NCI-H1048 (cell line): Measurements from ENCODE around the gene ZCCHC7.
"Not testable (repeated sequence)": the region's sequence is repeated elsewhere in the genome, so short reads cannot be mapped to it uniquely, and the experiment has no call there.

ENCODE experiments used
- DNase-seq: peaks from one replicate; lab custom pipeline; 2025; lab: John Stamatoyannopoulos, UW

ZCCHC7 gene

GRCh38 chr9:37293664-37294524 is 173.5 kb downstream of the ZCCHC7 start:
- no peak for DNase-seq

- no peak for DNase-seq
Measured at GRCh38 chr9:37295178-37295577, 174.8 kb downstream of the ZCCHC7 start.

- DNase-seq: no peak
Measured at GRCh38 chr9:37295796-37296195, 175.4 kb downstream of the ZCCHC7 start.

GRCh38 chr9:37297592-37297991 is 177.2 kb downstream of the ZCCHC7 start:
- no peak for DNase-seq

- DNase-seq: no peak
Measured at GRCh38 chr9:37300620-37301019, 180.2 kb downstream of the ZCCHC7 start.

- no peak for DNase-seq
Measured at GRCh38 chr9:37301042-37301853, 180.9 kb downstream of the ZCCHC7 start.

- no peak for DNase-seq
Measured at GRCh38 chr9:37301854-37302172, 181.4 kb downstream of the ZCCHC7 start.

GRCh38 chr9:37302277-37302676 is 181.9 kb downstream of the ZCCHC7 start:
- no peak for DNase-seq

- DNase-seq: not testable (repeated sequence)
Measured at GRCh38 chr9:37303272-37303671, 182.9 kb downstream of the ZCCHC7 start.

GRCh38 chr9:37309136-37309535 is 188.8 kb downstream of the ZCCHC7 start:
- DNase-seq: no peak

- DNase-seq: no peak
Measured at GRCh38 chr9:37311938-37312708, 191.7 kb downstream of the ZCCHC7 start.

GRCh38 chr9:37324261-37324683 is 203.9 kb downstream of the ZCCHC7 start:
- no peak for DNase-seq

- no peak for DNase-seq
Measured at GRCh38 chr9:37324691-37325490, 204.5 kb downstream of the ZCCHC7 start.

- no peak for DNase-seq
Measured at GRCh38 chr9:37325778-37326177, 205.4 kb downstream of the ZCCHC7 start.

GRCh38 chr9:37327553-37327952 is 207.2 kb downstream of the ZCCHC7 start:
- no peak for DNase-seq

- no peak for DNase-seq
Measured at GRCh38 chr9:37328556-37329227, 208.3 kb downstream of the ZCCHC7 start.

- no peak for DNase-seq
Measured at GRCh38 chr9:37329576-37329975, 209.2 kb downstream of the ZCCHC7 start.

- no peak for DNase-seq
Measured at GRCh38 chr9:37331871-37332270, 211.5 kb downstream of the ZCCHC7 start.

GRCh38 chr9:37332578-37332977 is 212.2 kb downstream of the ZCCHC7 start:
- DNase-seq: no peak

- no peak for DNase-seq
Measured at GRCh38 chr9:37333288-37333687, 212.9 kb downstream of the ZCCHC7 start.

GRCh38 chr9:37335238-37335637 is 214.9 kb downstream of the ZCCHC7 start:
- no peak for DNase-seq
